ENCODE measurements around the gene SCAMP2. TPM values are rescaled to one million over a fixed set of nuclear protein-coding genes. Genes with fewer than 3 reads are reported as not detected.

The SCAMP2 gene
- total RNA-seq, 1 experiment from 2014 or later, result 121 TPM

DNA sequence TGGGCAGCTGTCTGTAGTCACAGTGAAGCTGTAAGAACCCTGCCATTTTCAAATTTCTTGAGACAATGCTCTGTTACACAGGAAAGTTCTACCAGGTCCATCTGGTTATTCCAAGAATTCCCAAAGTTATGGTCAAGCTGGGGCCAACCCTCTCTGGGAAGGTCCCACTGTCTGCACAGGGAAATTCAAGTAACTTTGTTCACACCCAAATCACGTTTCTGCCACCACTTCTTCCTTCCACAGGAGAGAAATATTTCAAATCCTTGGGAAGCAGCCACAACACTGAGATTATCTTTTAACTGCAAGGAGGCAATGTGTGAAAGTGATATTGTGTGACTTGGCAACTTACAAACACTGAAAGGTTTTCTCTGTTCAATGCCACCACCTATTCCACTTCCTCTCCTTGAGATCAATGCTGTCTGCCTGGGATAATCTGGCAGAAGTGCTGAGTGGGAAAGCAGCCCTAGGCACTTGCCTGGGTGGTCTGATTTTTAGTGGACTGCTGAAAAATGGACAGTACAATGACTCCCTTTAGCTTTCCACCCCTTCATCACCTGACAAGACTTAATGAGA lies 5.6 kb downstream of the SCAMP2 start:
- no peaks in the 10 kb centered on the region for H3K27me3 ChIP-seq (ENCODE audit: control insufficient read depth, insufficient read depth, low read length)
- ChIA-PET CTCF (no interaction called here), POLR2A (no interaction called here)
- H3K4me3 ChIP-seq (ENCODE audit: low read depth in 2 of 2, low read length in 2 of 2), result no peak overlapping the region
- in situ Hi-C loops (cut with HindIII; ENCODE audit: low pct_unique_long_range_greater_than_20kb, low sequenced_read_pairs), result no loop called here
- TF ChIP-seq, protein P1, sequence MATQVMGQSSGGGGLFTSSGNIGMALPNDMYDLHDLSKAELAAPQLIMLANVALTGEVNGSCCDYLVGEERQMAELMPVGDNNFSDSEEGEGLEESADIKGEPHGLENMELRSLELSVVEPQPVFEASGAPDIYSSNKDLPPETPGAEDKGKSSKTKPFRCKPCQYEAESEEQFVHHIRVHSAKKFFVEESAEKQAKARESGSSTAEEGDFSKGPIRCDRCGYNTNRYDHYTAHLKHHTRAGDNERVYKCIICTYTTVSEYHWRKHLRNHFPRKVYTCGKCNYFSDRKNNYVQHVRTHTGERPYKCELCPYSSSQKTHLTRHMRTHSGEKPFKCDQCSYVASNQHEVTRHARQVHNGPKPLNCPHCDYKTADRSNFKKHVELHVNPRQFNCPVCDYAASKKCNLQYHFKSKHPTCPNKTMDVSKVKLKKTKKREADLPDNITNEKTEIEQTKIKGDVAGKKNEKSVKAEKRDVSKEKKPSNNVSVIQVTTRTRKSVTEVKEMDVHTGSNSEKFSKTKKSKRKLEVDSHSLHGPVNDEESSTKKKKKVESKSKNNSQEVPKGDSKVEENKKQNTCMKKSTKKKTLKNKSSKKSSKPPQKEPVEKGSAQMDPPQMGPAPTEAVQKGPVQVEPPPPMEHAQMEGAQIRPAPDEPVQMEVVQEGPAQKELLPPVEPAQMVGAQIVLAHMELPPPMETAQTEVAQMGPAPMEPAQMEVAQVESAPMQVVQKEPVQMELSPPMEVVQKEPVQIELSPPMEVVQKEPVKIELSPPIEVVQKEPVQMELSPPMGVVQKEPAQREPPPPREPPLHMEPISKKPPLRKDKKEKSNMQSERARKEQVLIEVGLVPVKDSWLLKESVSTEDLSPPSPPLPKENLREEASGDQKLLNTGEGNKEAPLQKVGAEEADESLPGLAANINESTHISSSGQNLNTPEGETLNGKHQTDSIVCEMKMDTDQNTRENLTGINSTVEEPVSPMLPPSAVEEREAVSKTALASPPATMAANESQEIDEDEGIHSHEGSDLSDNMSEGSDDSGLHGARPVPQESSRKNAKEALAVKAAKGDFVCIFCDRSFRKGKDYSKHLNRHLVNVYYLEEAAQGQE (IDR thresholded peaks at IDR 0.05; ENCODE audit: insufficient read depth in 1 of 2, low read depth in 2 of 2, low read length in 1 of 2), result no peak
- TF ChIP-seq TCF7L2 (IDR thresholded peaks at IDR 0.05; ENCODE audit: low read depth, low read length) (no peak), SIN3A (IDR thresholded peaks at IDR 0.05; ENCODE audit: borderline replicate concordance, insufficient read depth, low read depth, low read length) (no peak), POLR2AphosphoS5 (IDR thresholded peaks at IDR 0.05; ENCODE audit: low read depth, low read length) (no peak)
- TF ChIP-seq, protein P2, sequence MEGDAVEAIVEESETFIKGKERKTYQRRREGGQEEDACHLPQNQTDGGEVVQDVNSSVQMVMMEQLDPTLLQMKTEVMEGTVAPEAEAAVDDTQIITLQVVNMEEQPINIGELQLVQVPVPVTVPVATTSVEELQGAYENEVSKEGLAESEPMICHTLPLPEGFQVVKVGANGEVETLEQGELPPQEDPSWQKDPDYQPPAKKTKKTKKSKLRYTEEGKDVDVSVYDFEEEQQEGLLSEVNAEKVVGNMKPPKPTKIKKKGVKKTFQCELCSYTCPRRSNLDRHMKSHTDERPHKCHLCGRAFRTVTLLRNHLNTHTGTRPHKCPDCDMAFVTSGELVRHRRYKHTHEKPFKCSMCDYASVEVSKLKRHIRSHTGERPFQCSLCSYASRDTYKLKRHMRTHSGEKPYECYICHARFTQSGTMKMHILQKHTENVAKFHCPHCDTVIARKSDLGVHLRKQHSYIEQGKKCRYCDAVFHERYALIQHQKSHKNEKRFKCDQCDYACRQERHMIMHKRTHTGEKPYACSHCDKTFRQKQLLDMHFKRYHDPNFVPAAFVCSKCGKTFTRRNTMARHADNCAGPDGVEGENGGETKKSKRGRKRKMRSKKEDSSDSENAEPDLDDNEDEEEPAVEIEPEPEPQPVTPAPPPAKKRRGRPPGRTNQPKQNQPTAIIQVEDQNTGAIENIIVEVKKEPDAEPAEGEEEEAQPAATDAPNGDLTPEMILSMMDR (IDR thresholded peaks at IDR 0.05), result no peak
- H3K27ac ChIP-seq (ENCODE audit: low read length), result no peak overlapping the region; the same call in 1 of the 2 replicates
- no peak for DNase-seq (ENCODE audit: low read depth, low spot score)
- ATAC-seq, result no peak
- H3K4me1 ChIP-seq (ENCODE audit: control insufficient read depth, insufficient read depth, low read length), result peaks cover 22% of the 10 kb centered on the region
- no peaks in the 10 kb centered on the region for H3K9me3 ChIP-seq (ENCODE audit: control insufficient read depth, insufficient read depth, low read depth, low read length)
- H3K36me3 ChIP-seq (ENCODE audit: control insufficient read depth, insufficient read depth, low read length), result no peaks in the 10 kb centered on the region
- no TSS peak for BruUV-seq (replicated peaks)
- intact Hi-C loops (cut with micrococcal nuclease; ENCODE audit: unreplicated experiment), result no loop called here

- ATAC-seq, result no peak
- CTCF ChIA-PET, result interaction anchor here (0.6 kb wide), 1 partner anchor 86 kb away, joined by 4 read pairs; no protein-coding TSS in a partner anchor
- TF ChIP-seq SIN3A (IDR thresholded peaks at IDR 0.05; ENCODE audit: borderline replicate concordance, insufficient read depth, low read depth, low read length) (no peak), POLR2AphosphoS5 (IDR thresholded peaks at IDR 0.05; ENCODE audit: low read depth, low read length) (no peak), TCF7L2 (IDR thresholded peaks at IDR 0.05; ENCODE audit: low read depth, low read length) (no peak)
- TF ChIP-seq, protein P1 (IDR thresholded peaks at IDR 0.05; ENCODE audit: insufficient read depth in 1 of 2, low read depth in 2 of 2, low read length in 1 of 2), result no peak
- TF ChIP-seq, protein P2 (IDR thresholded peaks at IDR 0.05), result no peak
- POLR2A ChIA-PET, result no interaction called here
- no TSS peak for BruUV-seq (replicated peaks)
- in situ Hi-C loops (cut with HindIII; ENCODE audit: low pct_unique_long_range_greater_than_20kb, low sequenced_read_pairs) (no loop called here), intact Hi-C loops (cut with micrococcal nuclease; ENCODE audit: unreplicated experiment) (no loop called here)
- Histone ChIP-seq H3K36me3 (ENCODE audit: control insufficient read depth, insufficient read depth, low read length) (no peaks in the 10 kb centered on the region), H3K27ac (ENCODE audit: low read length) (no peak overlapping the region), H3K27me3 (ENCODE audit: control insufficient read depth, insufficient read depth, low read length) (no peaks in the 10 kb centered on the region), H3K9me3 (ENCODE audit: control insufficient read depth, insufficient read depth, low read depth, low read length) (no peaks in the 10 kb centered on the region), H3K4me1 (ENCODE audit: control insufficient read depth, insufficient read depth, low read length) (peaks cover 21% of the 10 kb centered on the region), H3K4me3 (ENCODE audit: low read depth in 2 of 2, low read length in 2 of 2) (no peak overlapping the region)
- DNase-seq (ENCODE audit: low read depth, low spot score), result no peak
Measured at GRCh38 chr15:74866090-74866489, 7.1 kb downstream of the SCAMP2 start.
